Dermis microvascular lymphatic vessel endothelial cell (primary cell): ENCODE results near the gene LGALS9B. TPM values are rescaled to one million over a fixed set of nuclear protein-coding genes. Genes with fewer than 3 reads are reported as not detected.
"Not testable (repeated sequence)": the region's sequence is repeated elsewhere in the genome, so short reads cannot be mapped to it uniquely, and the experiment has no call there.

Experiments
- DNase-seq, 2 donors: peaks; one replicate each; pipeline versions ENCODE4 v3.0.0 to v3.0.0-alpha.2; 2010; ENCODE audit warnings: low read depth in 2 of 2
- total RNA-seq: library from RNA; depleted of rRNA; stranded (reverse); fragments of >200 nt; gene quantifications from 2 replicates; pipeline ENCODE4 v1.2.1, GENCODE V29; 2014

LGALS9B gene
- total RNA-seq, 1 donor from 2014 or later = not detected

- DNase-seq = not testable (repeated sequence)
Measured at GRCh38 chr17:20416381-20416911, 50.9 kb downstream of the LGALS9B start.

GRCh38 chr17:20415479-20415878 lies 51.9 kb downstream of the LGALS9B start:
- DNase-seq = not testable (repeated sequence)

- not testable (repeated sequence) for DNase-seq
Measured at GRCh38 chr17:20401306-20402022, 65.9 kb downstream of the LGALS9B start.

- DNase-seq = not testable (repeated sequence)
Measured at GRCh38 chr17:20400559-20401305, 66.6 kb downstream of the LGALS9B start.

Other genes with a start within 250 kb of the LGALS9B start
- gene CDRT15L2, start 112.2 kb upstream of the LGALS9B start, total RNA-seq = not detected in 2 replicates